ENCODE results near the gene AKAP7. TPM values are rescaled to one million over a fixed set of nuclear protein-coding genes. Genes with fewer than 3 reads are reported as not detected.

Gene AKAP7
- total and polyA plus RNA-seq, 12 donors: 1.8 to 15.4 (median 8.7) TPM

DNA sequence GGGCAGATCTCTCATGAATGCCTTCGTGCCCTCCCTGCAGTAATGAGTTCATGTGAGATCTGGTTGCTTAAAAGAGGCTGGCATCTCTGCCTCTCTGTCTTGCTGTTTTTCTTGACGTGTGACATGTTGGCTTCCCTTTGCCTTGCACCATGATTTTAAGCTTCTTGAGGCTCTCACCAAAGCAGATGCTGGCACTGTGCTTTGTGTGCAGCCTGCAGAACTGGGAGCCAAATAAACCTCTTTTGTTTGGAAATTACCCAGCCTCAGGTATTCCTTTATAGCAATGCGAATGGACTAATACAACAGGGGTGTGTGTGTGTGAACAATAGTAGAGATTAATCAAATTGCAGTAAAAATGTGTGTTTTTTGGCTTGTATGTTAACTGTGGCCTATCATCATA, 8.1 kb downstream of the AKAP7 start:
- Histone ChIP-seq H3K9me3 (no peaks in the 10 kb centered on the region), H3K4me1 (no peaks in the 10 kb centered on the region), H3K27ac (no peak overlapping the region), H3K4me3 (no peak overlapping the region), H3K36me3 (peaks cover 0 to 28% (median 7%) of the 10 kb centered on the region in 9 donors), H3K27me3 (no peaks in the 10 kb centered on the region)
- TF ChIP-seq, protein P1, sequence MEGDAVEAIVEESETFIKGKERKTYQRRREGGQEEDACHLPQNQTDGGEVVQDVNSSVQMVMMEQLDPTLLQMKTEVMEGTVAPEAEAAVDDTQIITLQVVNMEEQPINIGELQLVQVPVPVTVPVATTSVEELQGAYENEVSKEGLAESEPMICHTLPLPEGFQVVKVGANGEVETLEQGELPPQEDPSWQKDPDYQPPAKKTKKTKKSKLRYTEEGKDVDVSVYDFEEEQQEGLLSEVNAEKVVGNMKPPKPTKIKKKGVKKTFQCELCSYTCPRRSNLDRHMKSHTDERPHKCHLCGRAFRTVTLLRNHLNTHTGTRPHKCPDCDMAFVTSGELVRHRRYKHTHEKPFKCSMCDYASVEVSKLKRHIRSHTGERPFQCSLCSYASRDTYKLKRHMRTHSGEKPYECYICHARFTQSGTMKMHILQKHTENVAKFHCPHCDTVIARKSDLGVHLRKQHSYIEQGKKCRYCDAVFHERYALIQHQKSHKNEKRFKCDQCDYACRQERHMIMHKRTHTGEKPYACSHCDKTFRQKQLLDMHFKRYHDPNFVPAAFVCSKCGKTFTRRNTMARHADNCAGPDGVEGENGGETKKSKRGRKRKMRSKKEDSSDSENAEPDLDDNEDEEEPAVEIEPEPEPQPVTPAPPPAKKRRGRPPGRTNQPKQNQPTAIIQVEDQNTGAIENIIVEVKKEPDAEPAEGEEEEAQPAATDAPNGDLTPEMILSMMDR (IDR thresholded peaks at IDR 0.05): no peak
- intact Hi-C loops (cut with DNase I): no loop called here
- DNase-seq (no peak), ATAC-seq (no peak)
- 97 to 98% methylated on average over 3 of the region's 3 CpGs for WGBS, 2 donors

DNA sequence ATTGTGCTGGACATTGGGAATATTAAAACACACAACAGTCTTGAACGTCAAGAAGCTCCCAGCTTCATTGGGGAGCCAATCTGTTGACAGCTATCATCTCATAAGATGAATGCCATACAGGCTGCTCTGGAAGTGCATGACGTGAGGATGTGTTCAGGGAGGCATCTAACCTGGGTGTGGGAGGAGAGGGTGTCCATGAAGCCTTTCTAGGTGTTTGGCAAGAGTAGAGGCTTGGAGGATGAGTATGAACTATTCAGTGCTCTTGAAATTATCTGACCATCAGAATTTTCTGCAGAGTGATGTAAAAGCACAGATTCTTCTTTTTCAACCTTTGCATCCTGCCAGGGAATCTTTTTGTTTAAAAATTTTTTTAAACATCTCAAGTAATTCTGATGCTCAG, 11.6 kb downstream of the AKAP7 start:
- no peaks in the 10 kb centered on the region for H3K9me3 ChIP-seq
- H3K27me3 ChIP-seq: no peaks in the 10 kb centered on the region
- intact Hi-C loops (cut with DNase I): no loop called here
- no peaks in the 10 kb centered on the region for H3K4me1 ChIP-seq
- H3K36me3 ChIP-seq: peaks cover 0 to 28% (median 7%) of the 10 kb centered on the region in 9 donors
- DNase-seq: no peak
- no peak overlapping the region for H3K4me3 ChIP-seq
- ATAC-seq: no peak
- whole genome bisulfite sequencing, 2 donors: 74 to 76% methylated on average over 2 of the region's 2 CpGs
- TF ChIP-seq, protein P1 (IDR thresholded peaks at IDR 0.05): no peak
- H3K27ac ChIP-seq: no peak overlapping the region

DNA sequence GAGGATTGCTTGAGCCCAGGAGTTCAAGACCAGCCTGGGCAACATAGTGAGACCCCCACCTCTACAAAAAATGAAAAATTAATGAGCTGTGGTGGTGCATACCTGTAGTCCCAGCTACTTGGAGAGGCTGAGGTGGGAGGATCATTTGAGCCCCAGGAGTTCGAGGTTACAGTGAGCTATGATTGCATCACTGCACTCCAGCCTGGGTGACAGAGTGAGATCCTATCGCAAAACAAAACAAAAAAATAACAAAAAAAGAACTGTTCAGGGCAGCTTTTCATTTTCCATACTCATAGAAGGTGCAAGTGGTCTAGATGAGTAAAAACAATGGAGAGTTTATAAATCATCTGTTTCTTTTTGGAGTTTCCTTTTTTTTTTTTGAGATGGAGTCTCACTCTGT, 21.1 kb downstream of the AKAP7 start:
- WGBS, 2 donors: 96 to 100% methylated on average over 2 of the region's 2 CpGs
- TF ChIP-seq, protein P1 (IDR thresholded peaks at IDR 0.05): no peak
- no peaks in the 10 kb centered on the region for H3K9me3 ChIP-seq
- peaks cover 0 to 11% (median 7%) of the 10 kb centered on the region in 9 donors for H3K4me1 ChIP-seq
- H3K36me3 ChIP-seq: peaks cover 0 to 5% (median 0%) of the 10 kb centered on the region in 9 donors
- H3K27me3 ChIP-seq: no peaks in the 10 kb centered on the region
- no peak for ATAC-seq
- no peak for DNase-seq
- H3K27ac ChIP-seq: no peak overlapping the region
- intact Hi-C loops (cut with DNase I): no loop called here
- H3K4me3 ChIP-seq: no peak overlapping the region

DNA sequence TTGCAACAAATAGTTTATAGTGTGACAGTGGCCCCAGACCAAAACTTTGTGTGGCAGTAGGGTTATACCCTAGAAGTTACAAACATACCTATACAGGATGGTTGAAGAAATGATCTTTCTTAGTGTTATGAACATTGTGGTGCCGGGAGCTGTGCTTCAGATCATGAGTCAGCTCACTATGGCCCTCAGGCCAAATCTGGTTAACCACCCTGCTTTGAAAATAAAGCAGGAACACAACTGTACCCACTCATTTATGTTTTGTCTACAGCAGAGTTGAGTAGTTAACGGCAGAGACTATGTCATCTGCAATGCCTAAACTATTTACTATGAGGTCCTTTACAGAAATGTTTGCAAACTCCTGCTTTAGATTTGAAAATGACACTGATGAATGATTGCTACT, 24.3 kb downstream of the AKAP7 start:
- Histone ChIP-seq H3K4me1 (peaks cover 0 to 18% (median 7%) of the 10 kb centered on the region in 9 donors), H3K4me3 (no peak overlapping the region), H3K9me3 (no peaks in the 10 kb centered on the region), H3K27me3 (no peaks in the 10 kb centered on the region), H3K36me3 (peaks cover 0 to 5% (median 0%) of the 10 kb centered on the region in 9 donors), H3K27ac (no peak overlapping the region)
- TF ChIP-seq, protein P1 (IDR thresholded peaks at IDR 0.05): no peak
- ATAC-seq (no peak), DNase-seq (no peak)
- WGBS, 2 donors: 85 to 87% methylated on average over 2 of the region's 2 CpGs
- intact Hi-C loops (cut with DNase I): no loop called here
